DMS114 treated with DMSO at 0.1 percent for 48 hours (cell line): ENCODE results near the gene REPIN1.
A peak's percentile ranks its signal among the peaks of the same experiment; 100 is the strongest.

Experiments used
- DNase-seq: peaks from one replicate; lab custom pipeline; 2025; ENCODE audit not compliant: unreplicated experiment; lab: John Stamatoyannopoulos, UW

The REPIN1 gene

DNA sequence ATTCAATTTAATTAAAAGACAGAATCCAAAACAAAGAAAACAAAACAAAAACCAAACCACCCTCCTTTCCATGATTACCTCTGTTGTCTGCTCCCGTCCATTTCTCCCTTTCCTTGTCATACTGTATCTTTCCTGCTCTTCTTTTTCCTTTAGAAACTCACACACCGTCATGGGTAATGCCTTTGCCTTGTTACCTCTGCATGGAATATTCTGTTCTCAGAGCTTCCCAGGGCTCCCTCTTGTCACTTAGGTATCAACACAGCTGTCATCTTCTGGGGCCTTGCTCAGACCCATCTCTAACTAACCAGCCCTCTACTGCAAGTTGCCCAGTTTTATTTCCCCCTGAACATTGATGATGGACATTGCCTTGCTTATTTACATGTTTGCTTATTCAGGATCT is 51.6 kb downstream of the REPIN1 start:
- no peak for DNase-seq

DNA sequence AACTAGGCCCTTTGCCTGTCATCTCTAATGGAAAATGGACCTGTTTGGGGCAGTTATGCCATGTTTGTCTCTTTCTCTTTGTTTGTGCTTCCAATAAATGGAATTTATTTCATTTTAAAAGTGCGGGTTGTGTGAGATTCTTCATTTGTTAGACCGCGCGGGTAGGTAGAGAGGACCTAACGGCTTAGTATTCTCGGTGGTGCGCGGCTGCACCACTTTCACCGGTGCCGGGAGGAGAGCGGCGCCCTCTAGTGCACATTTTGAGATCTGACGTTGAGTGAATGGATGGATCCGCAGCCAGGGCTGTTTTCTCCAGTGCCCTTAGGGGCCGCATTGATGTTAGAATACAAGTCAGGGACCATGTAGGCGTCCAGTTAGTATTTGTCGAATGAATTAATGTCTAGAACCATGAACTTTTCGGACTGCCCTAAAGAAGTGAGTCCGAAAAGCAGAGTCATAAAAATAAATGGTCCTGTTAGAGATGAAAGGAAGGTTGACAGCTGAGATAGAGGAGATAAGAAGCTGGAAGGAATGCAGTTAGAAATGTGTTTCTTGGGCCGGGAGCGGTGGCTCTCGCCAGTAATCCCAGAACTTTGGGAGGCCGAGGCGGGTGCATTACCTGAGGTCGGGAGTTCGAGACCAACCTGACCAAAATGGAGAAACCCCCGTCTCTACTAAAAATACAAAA is 52.5 kb downstream of the REPIN1 start:
- peak; percentile 53 for DNase-seq

DNA sequence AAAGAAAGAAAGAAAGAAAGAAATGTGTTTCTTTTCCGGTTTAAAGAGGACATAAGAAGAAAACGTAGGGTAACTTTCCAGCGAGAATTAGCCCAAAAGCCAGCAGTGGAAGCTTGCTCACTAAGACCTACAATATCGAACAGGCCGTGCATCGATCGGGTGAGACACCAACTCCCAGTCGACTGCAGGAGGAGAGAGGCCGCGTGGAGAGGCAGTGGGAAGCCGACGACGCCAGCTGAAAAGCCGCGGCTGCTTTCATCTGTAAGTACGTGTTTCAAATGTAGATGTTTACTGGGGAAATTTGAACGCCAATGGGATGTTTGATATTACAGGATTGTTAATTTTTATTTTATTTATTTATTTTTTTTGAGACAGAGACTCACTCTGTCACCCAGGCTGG is 53.2 kb downstream of the REPIN1 start:
- DNase-seq: no peak
